ENCODE results near the gene DAP. TPM values are rescaled to one million over a fixed set of nuclear protein-coding genes. Genes with fewer than 3 reads are reported as not detected.

DAP gene
- total and polyA plus RNA-seq, 2 experiments from 2014 or later = 30.0 to 105 TPM

GRCh38 chr5:10707198-10708142 is 53.6 kb downstream of the DAP start:
- H3K4me3 ChIP-seq = no peak overlapping the region
- DNase-seq (ENCODE audit: low read depth in 1 of 2, low spot score in 1 of 2) = no peak
- no peak for TF ChIP-seq CTCF (IDR thresholded peaks at IDR 0.05; ENCODE audit: low read depth, low read length)
- no peaks in the 10 kb centered on the region for H3K9me3 ChIP-seq (ENCODE audit: low read depth)
- no peak overlapping the region for H3K27ac ChIP-seq
- H3K4me1 ChIP-seq (ENCODE audit: low read depth) = no peaks in the 10 kb centered on the region
- no peaks in the 10 kb centered on the region for H3K27me3 ChIP-seq
- H3K36me3 ChIP-seq = no peaks in the 10 kb centered on the region

DNA sequence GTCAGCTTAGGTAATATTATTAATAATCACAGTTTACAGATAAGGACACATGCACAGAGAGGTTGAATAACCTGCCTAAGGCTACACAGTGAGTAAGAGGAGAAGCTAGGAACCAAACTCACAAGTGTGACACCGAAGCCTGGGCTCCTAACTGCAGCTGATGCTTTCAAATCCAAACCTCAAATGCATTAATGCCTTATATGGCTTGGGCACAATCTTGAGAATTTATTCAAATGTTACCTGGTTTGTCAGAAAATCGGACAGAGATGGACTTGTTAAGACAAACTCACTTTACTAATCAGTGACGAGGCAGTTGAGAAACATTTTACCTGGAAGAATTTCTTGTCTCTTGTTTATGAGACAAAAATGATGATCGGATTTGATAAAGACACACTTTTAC is 54.7 kb downstream of the DAP start:
- Histone ChIP-seq H3K9me3 (ENCODE audit: low read depth) (no peaks in the 10 kb centered on the region), H3K27ac (no peak overlapping the region), H3K4me1 (ENCODE audit: low read depth) (no peaks in the 10 kb centered on the region), H3K27me3 (no peaks in the 10 kb centered on the region), H3K4me3 (no peak overlapping the region), H3K36me3 (no peaks in the 10 kb centered on the region)
- DNase-seq (ENCODE audit: low read depth in 1 of 2, low spot score in 1 of 2) = no peak
- TF ChIP-seq CTCF (IDR thresholded peaks at IDR 0.05; ENCODE audit: low read depth, low read length) = no peak

DNA sequence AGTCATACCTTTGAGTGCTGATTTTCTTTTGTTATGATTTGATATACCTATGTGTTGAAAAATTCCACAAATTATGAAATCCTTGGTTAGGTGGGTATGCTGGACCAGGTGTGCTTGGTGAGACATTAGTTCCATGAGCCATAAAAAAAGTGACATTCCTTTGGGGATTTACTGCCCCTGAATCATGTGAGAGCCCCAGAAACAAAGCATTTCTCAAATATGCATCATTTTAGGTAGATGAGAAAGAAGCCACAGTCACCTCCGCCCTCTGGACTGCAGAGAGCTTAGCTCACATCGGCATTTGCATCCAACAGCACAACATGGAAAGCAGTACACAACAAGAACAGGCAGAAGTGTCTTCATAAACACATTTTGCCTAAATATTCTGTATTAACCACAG is 55.3 kb downstream of the DAP start:
- H3K27me3 ChIP-seq = no peaks in the 10 kb centered on the region
- no peak overlapping the region for H3K4me3 ChIP-seq
- DNase-seq (ENCODE audit: low read depth in 1 of 2, low spot score in 1 of 2) = no peak
- H3K36me3 ChIP-seq = no peaks in the 10 kb centered on the region
- no peak overlapping the region for H3K27ac ChIP-seq
- H3K9me3 ChIP-seq (ENCODE audit: low read depth) = no peaks in the 10 kb centered on the region
- no peak for TF ChIP-seq CTCF (IDR thresholded peaks at IDR 0.05; ENCODE audit: low read depth, low read length)
- H3K4me1 ChIP-seq (ENCODE audit: low read depth) = no peaks in the 10 kb centered on the region

DNA sequence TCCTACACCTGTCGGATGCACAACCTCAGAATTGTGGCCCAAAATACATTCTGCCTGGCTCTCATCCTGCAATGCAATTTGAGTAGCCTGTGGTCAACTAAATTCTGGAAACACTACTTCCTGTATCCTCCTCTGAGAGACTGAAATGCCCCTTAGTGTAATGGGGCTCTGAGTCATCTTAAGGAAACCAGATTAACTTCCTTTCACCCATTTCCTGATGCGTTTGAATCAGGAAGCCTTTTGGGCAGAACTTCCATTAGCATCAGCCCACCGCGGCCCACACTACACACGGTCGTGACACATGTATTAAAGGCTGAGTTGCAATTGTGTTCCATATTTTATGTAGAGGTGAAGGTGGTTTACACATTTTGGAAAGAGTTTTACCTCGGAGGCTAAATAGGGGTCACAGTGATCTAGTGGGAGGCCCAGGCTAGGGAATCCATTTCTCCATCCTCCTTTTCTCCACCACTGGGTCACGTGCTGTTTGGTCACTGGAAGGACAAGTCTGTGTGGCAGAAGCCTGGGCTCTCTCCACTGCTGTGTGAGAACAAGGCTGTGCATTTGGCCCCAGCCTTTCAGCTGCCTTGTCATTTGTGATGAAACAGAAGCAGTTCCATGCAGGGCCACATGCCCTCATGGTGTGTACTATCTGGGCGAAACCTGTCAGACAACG is 55.9 kb downstream of the DAP start:
- peak in 1 of 2 donors; percentile 78 for DNase-seq (ENCODE audit: low read depth in 1 of 2, low spot score in 1 of 2)
- H3K4me3 ChIP-seq = no peak overlapping the region
- H3K36me3 ChIP-seq = no peaks in the 10 kb centered on the region
- TF ChIP-seq CTCF (IDR thresholded peaks at IDR 0.05; ENCODE audit: low read depth, low read length) = no peak
- H3K4me1 ChIP-seq (ENCODE audit: low read depth) = no peaks in the 10 kb centered on the region
- no peak overlapping the region for H3K27ac ChIP-seq
- no peaks in the 10 kb centered on the region for H3K27me3 ChIP-seq
- H3K9me3 ChIP-seq (ENCODE audit: low read depth) = no peaks in the 10 kb centered on the region

GRCh38 chr5:10703676-10704075 is 57.4 kb downstream of the DAP start:
- Histone ChIP-seq H3K27ac (no peak overlapping the region), H3K27me3 (no peaks in the 10 kb centered on the region), H3K4me1 (ENCODE audit: low read depth) (no peaks in the 10 kb centered on the region), H3K9me3 (ENCODE audit: low read depth) (no peaks in the 10 kb centered on the region), H3K4me3 (no peak overlapping the region), H3K36me3 (no peaks in the 10 kb centered on the region)
- TF ChIP-seq CTCF (IDR thresholded peaks at IDR 0.05; ENCODE audit: low read depth, low read length) = no peak
- DNase-seq (ENCODE audit: low read depth in 1 of 2, low spot score in 1 of 2) = no peak

Data from cardiac muscle cell (in vitro differentiated cells and primary cell).